Middle frontal gyrus (tissue), 1 donor: ENCODE data around the gene PSG4.
"Not testable (repeated sequence)": the region's sequence is repeated elsewhere in the genome, so short reads cannot be mapped to it uniquely, and the experiment has no call there.

Experiments
- DNase-seq: peaks from one replicate; pipeline ENCODE4 v3.0.0-alpha.2; 2015; ENCODE audit warnings: low spot score; ENCODE audit errors: extremely low spot score

PSG4 gene

GRCh38 chr19:43198686-43199419 lies 6.6 kb downstream of the PSG4 start:
- not testable (repeated sequence) for DNase-seq

- not testable (repeated sequence) for DNase-seq
Observed at GRCh38 chr19:43197666-43198397, 7.6 kb downstream of the PSG4 start.

- not testable (repeated sequence) for DNase-seq
Observed at GRCh38 chr19:43194397-43194796, 11.0 kb downstream of the PSG4 start.

GRCh38 chr19:43192381-43193155 lies 12.9 kb downstream of the PSG4 start:
- DNase-seq: not testable (repeated sequence)

- not testable (repeated sequence) for DNase-seq
Observed at GRCh38 chr19:43188092-43188491, 17.3 kb downstream of the PSG4 start.

GRCh38 chr19:43186311-43186935 lies 19.0 kb downstream of the PSG4 start, which contains the start of gene PSG5:
Gene PSG5, minus strand, starts transcription at chr19:43186536. Its CDS starts 131 bp downstream, at chr19:43186405.
- not testable (repeated sequence) for DNase-seq

- DNase-seq: not testable (repeated sequence)
Observed at GRCh38 chr19:43181869-43182771, 23.3 kb downstream of the PSG4 start.

- not testable (repeated sequence) for DNase-seq
Observed at GRCh38 chr19:43179569-43180147, 25.8 kb downstream of the PSG4 start.

- not testable (repeated sequence) for DNase-seq
Observed at GRCh38 chr19:43178577-43178976, 26.9 kb downstream of the PSG4 start.

GRCh38 chr19:43165906-43166305 lies 39.5 kb downstream of the PSG4 start:
- DNase-seq: not testable (repeated sequence)

GRCh38 chr19:43163135-43163534 lies 42.3 kb downstream of the PSG4 start:
- not testable (repeated sequence) for DNase-seq

GRCh38 chr19:43162261-43162660 lies 43.2 kb downstream of the PSG4 start:
- not testable (repeated sequence) for DNase-seq

GRCh38 chr19:43152214-43152613 lies 53.2 kb downstream of the PSG4 start:
- no peak for DNase-seq

- not testable (repeated sequence) for DNase-seq
Observed at GRCh38 chr19:43149788-43150187, 55.6 kb downstream of the PSG4 start.

GRCh38 chr19:43148233-43148632 lies 57.2 kb downstream of the PSG4 start:
- DNase-seq: no peak
